ENCODE measurements around the gene MACROD2. TPM values are rescaled to one million over a fixed set of nuclear protein-coding genes. Genes with fewer than 3 reads are reported as not detected.
"Not testable (repeated sequence)": the region's sequence is repeated elsewhere in the genome, so short reads cannot be mapped to it uniquely, and the experiment has no call there.

MACROD2 gene
- total and polyA plus RNA-seq, 8 donors: 0.78 to 31.3 (median 10.9) TPM; not detected in 1

DNA sequence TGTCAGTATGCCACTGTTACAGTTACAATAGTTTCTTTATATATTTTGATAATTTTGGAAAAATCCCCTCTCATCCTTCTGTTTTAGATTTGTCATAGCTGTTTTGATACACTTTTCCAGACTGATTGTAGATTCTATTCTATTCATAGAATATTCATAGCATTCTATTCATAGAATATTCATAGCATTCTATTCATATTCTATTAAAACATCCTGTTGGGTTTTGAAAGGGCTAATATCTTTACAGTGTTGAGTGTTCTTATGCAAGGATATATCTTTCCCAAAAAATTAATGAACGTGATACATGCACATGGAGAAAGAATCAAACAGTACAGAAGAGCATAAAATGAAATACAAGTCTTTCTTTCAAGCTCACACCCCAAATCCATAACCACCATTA lies 38.0 kb downstream of the MACROD2 start:
- no peak overlapping the region for H3K27ac ChIP-seq
- H3K4me3 ChIP-seq: no peak overlapping the region
- H3K27me3 ChIP-seq: no peaks in the 10 kb centered on the region
- H3K36me3 ChIP-seq: peaks cover 0 to 4% (median 0%) of the 10 kb centered on the region in 4 donors
- intact Hi-C loops (cut with DNase I; ENCODE audit: low total_unique reads): no loop called here
- no peak for TF ChIP-seq EP300 (IDR thresholded peaks at IDR 0.05)
- no peak for TF ChIP-seq POLR2A (IDR thresholded peaks at IDR 0.05)
- TF ChIP-seq CTCF (IDR thresholded peaks at IDR 0.05): no peak
- TF ChIP-seq POLR2AphosphoS5 (IDR thresholded peaks at IDR 0.05): no peak
- no peak for DNase-seq
- no peaks in the 10 kb centered on the region for H3K4me1 ChIP-seq
- WGBS, 5 donors: 82 to 92% (median 86%) methylated on average over 1 of the region's 1 CpG
- H3K9me3 ChIP-seq: no peaks in the 10 kb centered on the region

DNA sequence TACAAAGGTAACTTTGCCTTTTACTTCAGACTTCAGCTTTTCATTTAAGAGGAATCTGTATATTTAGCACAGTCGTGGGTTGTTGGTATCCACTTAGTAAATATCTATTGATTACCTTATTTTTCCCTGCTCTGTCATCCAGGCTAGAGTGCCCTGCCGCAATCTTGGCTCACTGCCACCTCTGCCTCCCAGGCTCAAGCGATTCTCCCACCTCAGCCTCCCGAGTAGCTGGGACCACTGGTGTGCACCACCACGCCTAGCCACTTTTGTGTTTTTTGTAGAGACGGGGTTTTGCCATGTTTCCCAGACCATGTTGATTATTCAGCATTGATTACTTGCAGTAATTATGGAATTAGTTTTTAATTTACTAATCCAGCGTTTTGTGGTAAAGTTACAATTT lies 41.3 kb downstream of the MACROD2 start:
- no peaks in the 10 kb centered on the region for H3K4me1 ChIP-seq
- no peaks in the 10 kb centered on the region for H3K36me3 ChIP-seq
- TF ChIP-seq POLR2A (IDR thresholded peaks at IDR 0.05): no peak
- no peak for TF ChIP-seq CTCF (IDR thresholded peaks at IDR 0.05)
- no peak for TF ChIP-seq EP300 (IDR thresholded peaks at IDR 0.05)
- TF ChIP-seq POLR2AphosphoS5 (IDR thresholded peaks at IDR 0.05): no peak
- no peak for DNase-seq
- no peaks in the 10 kb centered on the region for H3K27me3 ChIP-seq
- no peaks in the 10 kb centered on the region for H3K9me3 ChIP-seq
- intact Hi-C loops (cut with DNase I; ENCODE audit: low total_unique reads): no loop called here
- no peak overlapping the region for H3K4me3 ChIP-seq
- WGBS, 5 donors: 89 to 94% (median 92%) methylated on average over 7 of the region's 7 CpGs
- H3K27ac ChIP-seq: no peak overlapping the region

DNA sequence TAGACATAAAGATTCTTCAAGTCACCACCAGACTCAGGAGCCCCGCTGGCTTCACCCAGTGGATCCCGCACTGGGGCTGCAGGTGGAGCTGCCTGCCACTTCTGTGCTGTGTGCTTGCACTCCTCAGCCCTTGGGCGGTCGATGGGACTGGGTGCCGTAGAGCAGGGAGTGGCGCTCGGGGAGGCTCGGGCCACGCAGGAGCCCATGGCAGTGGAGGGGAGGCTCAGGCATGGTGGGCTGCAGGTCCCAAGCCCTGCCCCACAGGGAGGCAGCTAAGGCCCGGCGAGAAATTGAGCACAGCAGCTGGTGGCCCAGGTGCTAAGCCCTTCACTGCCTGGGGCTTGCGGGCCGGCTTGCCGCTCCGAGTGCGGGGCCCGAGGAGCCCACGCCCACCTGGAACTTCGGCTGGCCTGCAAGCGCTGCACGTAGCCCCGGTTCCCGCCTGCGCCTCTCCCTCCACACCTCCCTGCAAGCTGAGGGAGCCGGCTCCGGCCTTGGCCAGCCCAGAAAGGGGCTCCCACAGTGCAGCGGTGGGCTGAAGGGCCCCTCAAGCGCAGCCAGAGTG lies 49.5 kb downstream of the MACROD2 start:
- H3K27me3 ChIP-seq; H3K27ac ChIP-seq; intact Hi-C loops (cut with DNase I; ENCODE audit: low total_unique reads); H3K9me3 ChIP-seq; H3K4me3 ChIP-seq; H3K36me3 ChIP-seq; DNase-seq; H3K4me1 ChIP-seq: not testable (repeated sequence)
- 94 to 98% (median 98%) methylated on average over 6 to 28 of the region's 28 CpGs for WGBS, 5 donors

- Histone ChIP-seq H3K27ac (no peak overlapping the region), H3K9me3 (no peaks in the 10 kb centered on the region), H3K4me3 (no peak overlapping the region), H3K36me3 (no peaks in the 10 kb centered on the region), H3K27me3 (no peaks in the 10 kb centered on the region), H3K4me1 (no peaks in the 10 kb centered on the region)
- no peak for DNase-seq
- no peak for TF ChIP-seq EP300 (IDR thresholded peaks at IDR 0.05)
- no peak for TF ChIP-seq POLR2AphosphoS5 (IDR thresholded peaks at IDR 0.05)
- TF ChIP-seq CTCF (IDR thresholded peaks at IDR 0.05): no peak
- no peak for TF ChIP-seq POLR2A (IDR thresholded peaks at IDR 0.05)
- intact Hi-C loops (cut with DNase I; ENCODE audit: low total_unique reads): no loop called here
- WGBS, 5 donors: 82 to 96% (median 92%) methylated on average over 2 of the region's 2 CpGs
These were observed 51.2 kb downstream of the MACROD2 start for GRCh38 chr20:14046534-14046933.

DNA sequence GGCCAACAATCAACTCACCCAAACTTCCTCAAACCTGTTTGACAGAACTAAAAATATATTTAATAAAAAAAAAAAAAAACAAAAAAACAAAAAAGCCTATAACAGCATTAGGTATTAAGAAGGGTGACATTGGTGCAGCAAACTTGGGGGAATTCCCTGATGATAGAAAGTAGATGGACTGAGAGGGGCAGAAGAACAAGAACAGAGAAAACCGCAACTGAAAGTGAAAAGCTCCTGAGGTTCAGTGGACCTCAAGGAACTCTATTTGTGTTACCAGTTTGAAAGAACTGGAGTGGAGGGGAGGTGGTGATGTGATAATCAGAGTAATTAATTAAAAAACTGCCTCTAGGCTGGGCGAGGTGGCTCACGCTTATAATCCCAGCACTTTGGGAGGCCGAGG lies 53.8 kb downstream of the MACROD2 start:
- intact Hi-C loops (cut with DNase I; ENCODE audit: low total_unique reads): no loop called here
- no peak overlapping the region for H3K4me3 ChIP-seq
- H3K9me3 ChIP-seq: no peaks in the 10 kb centered on the region
- DNase-seq: no peak
- no peaks in the 10 kb centered on the region for H3K36me3 ChIP-seq
- H3K27me3 ChIP-seq: no peaks in the 10 kb centered on the region
- H3K27ac ChIP-seq: no peak overlapping the region
- WGBS, 5 donors: 88 to 92% (median 90%) methylated on average over 4 of the region's 4 CpGs
- TF ChIP-seq CTCF (IDR thresholded peaks at IDR 0.05) (no peak), POLR2A (IDR thresholded peaks at IDR 0.05) (no peak), POLR2AphosphoS5 (IDR thresholded peaks at IDR 0.05) (no peak), EP300 (IDR thresholded peaks at IDR 0.05) (no peak)
- peaks cover 0 to 6% (median under 1%) of the 10 kb centered on the region in 4 donors for H3K4me1 ChIP-seq
